Fibroblast of lung (primary cell): ENCODE results near the gene LXN.

Source experiments
- CTCF ChIP-seq, 2 donors: IDR thresholded peaks in 1 of 2; conservative IDR thresholded peaks in 1 of 2; 1 replicate in 1 of 2; 2 replicates in 1 of 2; pipeline ENCODE4 v1.5.1; 2011 to 2012; ENCODE audit warnings: low read length in 2 of 2, control low read depth in 1 of 2, inconsistent platforms in 1 of 2, low read depth in 1 of 2, mild to moderate bottlenecking in 1 of 2
- EZH2 ChIP-seq: IDR thresholded peaks from 2 replicates; pipeline ENCODE4 v1.5.1; 2012; ENCODE audit warnings: low read length, control low read depth, mild to moderate bottlenecking; ENCODE audit errors: missing control alignments

GRCh38 chr3:158722108-158722507 is 49.7 kb upstream of the LXN start:
- TF ChIP-seq CTCF (conservative IDR thresholded peaks at IDR 0.05 in 1 of 2, IDR thresholded peaks at IDR 0.05 in 1 of 2; ENCODE audit: low read depth in 1 of 2, low read length in 2 of 2) (no peak), EZH2 (no peak)
